ENCODE measurements around the gene PLEKHG1.

PLEKHG1 gene

GRCh38 chr6:150587637-150588036 lies 12.0 kb upstream of the PLEKHG1 start:
- no peak for ATAC-seq
- TF ChIP-seq ISL1 (CRISPR knock-in tag; IDR thresholded peaks at IDR 0.05) (no peak), ZNF565 (CRISPR knock-in tag; conservative IDR thresholded peaks at IDR 0.05; ENCODE audit: low read depth) (no peak), TCF4 (CRISPR knock-in tag; IDR thresholded peaks at IDR 0.05; ENCODE audit: borderline replicate concordance) (no peak), BACH2 (CRISPR knock-in tag; IDR thresholded peaks at IDR 0.05; ENCODE audit: borderline replicate concordance) (no peak), OSR1 (CRISPR knock-in tag; IDR thresholded peaks at IDR 0.05) (no peak), CSRNP3 (CRISPR knock-in tag; IDR thresholded peaks at IDR 0.05) (no peak), ZNF8 (CRISPR knock-in tag; IDR thresholded peaks at IDR 0.05) (no peak), POU6F1 (CRISPR knock-in tag; IDR thresholded peaks at IDR 0.05; ENCODE audit: borderline replicate concordance, low read depth) (no peak), PPARA (CRISPR knock-in tag; IDR thresholded peaks at IDR 0.05; ENCODE audit: borderline replicate concordance) (no peak), ESRRG (CRISPR knock-in tag; IDR thresholded peaks at IDR 0.05) (no peak), ZFP30 (CRISPR knock-in tag; IDR thresholded peaks at IDR 0.05) (no peak), TOX (CRISPR knock-in tag; IDR thresholded peaks at IDR 0.05; ENCODE audit: borderline replicate concordance) (no peak), ZFP3 (CRISPR knock-in tag; IDR thresholded peaks at IDR 0.05) (no peak), RARB (CRISPR knock-in tag; IDR thresholded peaks at IDR 0.05) (no peak), PATZ1 (CRISPR knock-in tag; IDR thresholded peaks at IDR 0.05; ENCODE audit: borderline replicate concordance) (no peak)

GRCh38 chr6:150588888-150589499 lies 10.7 kb upstream of the PLEKHG1 start:
- no peak for ATAC-seq
- TF ChIP-seq ZNF70 (CRISPR knock-in tag; IDR thresholded peaks at IDR 0.05), result no peak
- no peak for TF ChIP-seq TCF4 (CRISPR knock-in tag; IDR thresholded peaks at IDR 0.05; ENCODE audit: borderline replicate concordance)
- TF ChIP-seq CSDC2 (CRISPR knock-in tag; IDR thresholded peaks at IDR 0.05), result no peak
- no peak for TF ChIP-seq ISL1 (CRISPR knock-in tag; IDR thresholded peaks at IDR 0.05)
- no peak for TF ChIP-seq ZFP3 (CRISPR knock-in tag; IDR thresholded peaks at IDR 0.05)
- no peak for TF ChIP-seq ZFP30 (CRISPR knock-in tag; IDR thresholded peaks at IDR 0.05)
- no peak for TF ChIP-seq OSR1 (CRISPR knock-in tag; IDR thresholded peaks at IDR 0.05)
- no peak for TF ChIP-seq CREB5 (CRISPR knock-in tag; IDR thresholded peaks at IDR 0.05; ENCODE audit: low read depth)

- TF ChIP-seq ZNF565 (CRISPR knock-in tag; conservative IDR thresholded peaks at IDR 0.05; ENCODE audit: low read depth) (no peak), SNAI2 (CRISPR knock-in tag; IDR thresholded peaks at IDR 0.05) (no peak), ARNTL (CRISPR knock-in tag; IDR thresholded peaks at IDR 0.05; ENCODE audit: borderline replicate concordance, low read depth) (no peak), PPARA (CRISPR knock-in tag; IDR thresholded peaks at IDR 0.05; ENCODE audit: borderline replicate concordance) (no peak), RARB (CRISPR knock-in tag; IDR thresholded peaks at IDR 0.05) (no peak), TSHZ2 (CRISPR knock-in tag; IDR thresholded peaks at IDR 0.05) (no peak), ZNF70 (CRISPR knock-in tag; IDR thresholded peaks at IDR 0.05) (no peak), CSDC2 (CRISPR knock-in tag; IDR thresholded peaks at IDR 0.05) (no peak), CREB5 (CRISPR knock-in tag; IDR thresholded peaks at IDR 0.05; ENCODE audit: low read depth) (no peak), ZC3H10 (CRISPR knock-in tag; IDR thresholded peaks at IDR 0.05) (no peak), ZFP30 (CRISPR knock-in tag; IDR thresholded peaks at IDR 0.05) (no peak), TOX (CRISPR knock-in tag; IDR thresholded peaks at IDR 0.05; ENCODE audit: borderline replicate concordance) (no peak), ESRRG (CRISPR knock-in tag; IDR thresholded peaks at IDR 0.05) (no peak), POU6F1 (CRISPR knock-in tag; IDR thresholded peaks at IDR 0.05; ENCODE audit: borderline replicate concordance, low read depth) (no peak), CSRNP3 (CRISPR knock-in tag; IDR thresholded peaks at IDR 0.05) (no peak), ZFP3 (CRISPR knock-in tag; IDR thresholded peaks at IDR 0.05) (no peak), TCF4 (CRISPR knock-in tag; IDR thresholded peaks at IDR 0.05; ENCODE audit: borderline replicate concordance) (no peak), OSR1 (CRISPR knock-in tag; IDR thresholded peaks at IDR 0.05) (no peak)
- ATAC-seq, result no peak
These were observed 9.8 kb upstream of the PLEKHG1 start for GRCh38 chr6:150589852-150590251.
